GM21360 (cell line): ENCODE results near the gene IGFN1.

Source experiments
- ATAC-seq: cut with Tn5 transposase; IDR thresholded peaks from one replicate; pipeline ENCODE4 v1.9.1; 2021; ENCODE audit warnings: mild to moderate bottlenecking, moderate library complexity; ENCODE audit not compliant: unreplicated experiment

Gene IGFN1

GRCh38 chr1:201184307-201185122 lies 6.1 kb upstream of the IGFN1 start:
- no peak for ATAC-seq

GRCh38 chr1:201185123-201185453 lies 5.5 kb upstream of the IGFN1 start:
- ATAC-seq, result no peak

- ATAC-seq, result no peak
Measured at GRCh38 chr1:201185527-201186128, 5.0 kb upstream of the IGFN1 start.

- ATAC-seq, result no peak
Measured at GRCh38 chr1:201186192-201186591, 4.4 kb upstream of the IGFN1 start.

- ATAC-seq, result no peak
Measured at GRCh38 chr1:201189085-201189484, 1.5 kb upstream of the IGFN1 start.

GRCh38 chr1:201190005-201190404 lies 619 bp upstream of the IGFN1 start:
- no peak for ATAC-seq

- no peak for ATAC-seq
Measured at GRCh38 chr1:201191653-201192260, 1.1 kb downstream of the IGFN1 start.

GRCh38 chr1:201192261-201192788 lies 1.7 kb downstream of the IGFN1 start:
- no peak for ATAC-seq

- no peak for ATAC-seq
Measured at GRCh38 chr1:201194046-201194445, 3.4 kb downstream of the IGFN1 start.

- ATAC-seq, result no peak
Measured at GRCh38 chr1:201198598-201198997, 8.0 kb downstream of the IGFN1 start.

- ATAC-seq, result no peak
Measured at GRCh38 chr1:201205036-201205435, 14.4 kb downstream of the IGFN1 start.

GRCh38 chr1:201206176-201206575 lies 15.6 kb downstream of the IGFN1 start:
- no peak for ATAC-seq

- no peak for ATAC-seq
Measured at GRCh38 chr1:201207046-201207445, 16.4 kb downstream of the IGFN1 start.

- no peak for ATAC-seq
Measured at GRCh38 chr1:201208236-201208635, 17.6 kb downstream of the IGFN1 start.

- no peak for ATAC-seq
Measured at GRCh38 chr1:201212056-201212455, 21.4 kb downstream of the IGFN1 start.

- no peak for ATAC-seq
Measured at GRCh38 chr1:201212461-201213055, 21.9 kb downstream of the IGFN1 start.

GRCh38 chr1:201213106-201213770 lies 22.6 kb downstream of the IGFN1 start:
- no peak for ATAC-seq

GRCh38 chr1:201213926-201214325 lies 23.3 kb downstream of the IGFN1 start:
- no peak for ATAC-seq

- ATAC-seq, result no peak
Measured at GRCh38 chr1:201214461-201214860, 23.8 kb downstream of the IGFN1 start.

- no peak for ATAC-seq
Measured at GRCh38 chr1:201214886-201215285, 24.3 kb downstream of the IGFN1 start.
